IPS-NIHi11 (cell line): ENCODE data around the gene EPB42.
A peak's percentile ranks its signal among the peaks of the same experiment; 100 is the strongest.
"Not testable (repeated sequence)": the region's sequence is repeated elsewhere in the genome, so short reads cannot be mapped to it uniquely, and the experiment has no call there.

Experiments
- DNase-seq: peaks from one replicate; pipeline ENCODE4 v3.0.0; 2012; ENCODE audit warnings: mixed read lengths, low spot score

Gene EPB42

GRCh38 chr15:43212299-43212698, 8.5 kb downstream of the EPB42 start:
- DNase-seq: no peak

DNA sequence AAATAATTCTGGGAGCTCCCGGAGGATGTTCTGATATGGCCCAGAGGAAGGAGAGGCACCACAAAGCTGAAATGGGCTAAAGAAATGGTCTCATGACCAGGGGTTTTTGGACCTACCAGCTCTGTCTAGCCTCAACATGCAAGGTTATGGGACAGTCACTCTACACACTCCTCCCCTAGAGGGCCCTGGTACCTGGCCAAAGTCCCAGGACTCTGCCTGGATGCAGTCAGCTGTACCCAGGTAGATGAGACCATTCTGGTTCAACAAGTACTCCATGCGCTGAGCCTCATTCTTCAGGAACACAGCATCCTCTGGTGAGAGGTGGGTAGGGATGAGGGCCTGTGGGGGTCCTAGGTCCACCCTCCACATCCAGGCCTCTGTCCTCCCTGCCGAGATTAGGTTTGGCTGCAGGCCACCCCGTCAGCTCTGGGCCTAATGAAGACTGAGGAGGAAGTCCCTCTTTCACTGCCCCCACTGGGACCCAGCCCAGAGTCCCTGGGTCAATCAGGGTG, 9.5 kb downstream of the EPB42 start:
- DNase-seq: no peak

DNA sequence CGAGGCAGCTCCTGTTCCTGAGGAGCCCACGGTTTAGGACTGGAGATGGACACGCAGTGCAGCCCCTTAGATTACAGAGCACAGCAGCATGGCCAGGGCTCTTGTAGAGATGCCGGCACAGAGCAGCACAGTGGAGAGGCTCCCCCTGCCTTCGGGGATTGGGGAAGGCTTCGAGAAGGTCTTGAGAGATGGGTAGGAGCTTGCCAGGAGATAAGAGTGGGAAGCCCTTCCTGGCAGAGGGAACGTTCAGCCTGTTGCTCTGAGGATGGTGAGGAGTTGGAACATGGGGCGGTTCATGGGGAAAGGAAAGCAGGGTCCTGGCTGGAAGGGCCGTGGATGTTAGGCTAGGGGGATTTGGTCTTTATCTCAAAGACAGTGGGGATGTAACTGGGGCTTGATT, 10.0 kb downstream of the EPB42 start:
- no peak for DNase-seq

GRCh38 chr15:43210172-43210745, 10.6 kb downstream of the EPB42 start:
- DNase-seq: no peak

DNA sequence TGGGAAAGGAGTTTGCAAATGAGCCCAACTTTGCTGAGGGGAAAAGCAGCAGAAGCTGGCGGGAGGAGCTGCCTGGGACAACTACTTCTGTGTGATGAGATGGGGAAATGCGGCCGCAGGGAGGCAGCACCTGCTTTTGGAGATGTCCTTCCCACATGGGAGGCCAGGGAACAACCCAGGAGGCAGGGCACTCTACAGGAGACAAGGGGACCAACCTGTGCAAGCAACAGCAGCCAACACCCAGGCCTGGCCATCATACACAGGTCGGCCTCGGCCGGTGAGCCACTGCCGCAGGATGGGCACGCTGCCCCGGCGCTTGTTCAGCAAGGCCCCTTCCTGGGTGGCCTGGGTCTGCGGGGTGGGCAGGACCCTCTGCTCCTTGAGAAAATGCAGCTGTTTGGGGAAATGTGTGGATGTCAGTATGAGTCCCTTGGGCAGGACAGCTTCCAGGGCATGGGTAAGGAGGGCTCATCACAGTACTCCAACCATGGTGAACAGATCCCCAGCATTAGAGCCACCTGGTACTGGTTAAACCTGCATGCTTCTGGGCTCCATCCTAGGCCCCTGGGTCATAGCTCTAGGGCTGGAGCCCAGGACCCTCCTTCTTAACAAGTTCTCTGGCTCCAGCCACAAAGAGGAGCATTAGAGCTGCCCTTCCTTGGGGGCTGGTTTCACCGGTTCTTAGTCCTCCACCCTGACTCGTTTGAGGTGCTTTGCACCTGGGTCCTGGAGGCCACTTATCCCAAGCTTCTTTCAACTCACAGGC, 11.6 kb downstream of the EPB42 start:
- peak; percentile 77 for DNase-seq

- no peak for DNase-seq
Measured at GRCh38 chr15:43208052-43209002, 12.5 kb downstream of the EPB42 start.

DNA sequence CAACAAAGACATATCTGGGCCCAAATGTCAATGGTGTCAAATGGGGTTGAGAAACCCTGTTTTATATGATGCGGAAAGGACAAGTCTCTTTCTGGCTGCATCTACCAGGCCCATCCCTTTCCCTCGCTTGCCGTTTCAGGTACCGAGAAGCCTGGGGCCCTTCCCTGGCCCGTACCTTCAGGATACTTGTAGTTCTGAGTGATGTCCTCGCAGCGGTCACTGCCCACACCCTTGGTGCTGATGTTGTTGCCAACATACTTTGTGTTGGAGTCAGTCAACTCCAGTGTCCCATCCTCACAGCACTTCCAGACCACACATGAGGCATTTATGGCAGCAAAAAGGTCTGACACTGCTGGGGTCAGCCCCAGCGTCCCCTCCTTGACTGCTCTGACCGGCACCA, 13.8 kb downstream of the EPB42 start:
- DNase-seq: no peak

GRCh38 chr15:43206054-43206453, 14.8 kb downstream of the EPB42 start:
- DNase-seq: no peak

DNA sequence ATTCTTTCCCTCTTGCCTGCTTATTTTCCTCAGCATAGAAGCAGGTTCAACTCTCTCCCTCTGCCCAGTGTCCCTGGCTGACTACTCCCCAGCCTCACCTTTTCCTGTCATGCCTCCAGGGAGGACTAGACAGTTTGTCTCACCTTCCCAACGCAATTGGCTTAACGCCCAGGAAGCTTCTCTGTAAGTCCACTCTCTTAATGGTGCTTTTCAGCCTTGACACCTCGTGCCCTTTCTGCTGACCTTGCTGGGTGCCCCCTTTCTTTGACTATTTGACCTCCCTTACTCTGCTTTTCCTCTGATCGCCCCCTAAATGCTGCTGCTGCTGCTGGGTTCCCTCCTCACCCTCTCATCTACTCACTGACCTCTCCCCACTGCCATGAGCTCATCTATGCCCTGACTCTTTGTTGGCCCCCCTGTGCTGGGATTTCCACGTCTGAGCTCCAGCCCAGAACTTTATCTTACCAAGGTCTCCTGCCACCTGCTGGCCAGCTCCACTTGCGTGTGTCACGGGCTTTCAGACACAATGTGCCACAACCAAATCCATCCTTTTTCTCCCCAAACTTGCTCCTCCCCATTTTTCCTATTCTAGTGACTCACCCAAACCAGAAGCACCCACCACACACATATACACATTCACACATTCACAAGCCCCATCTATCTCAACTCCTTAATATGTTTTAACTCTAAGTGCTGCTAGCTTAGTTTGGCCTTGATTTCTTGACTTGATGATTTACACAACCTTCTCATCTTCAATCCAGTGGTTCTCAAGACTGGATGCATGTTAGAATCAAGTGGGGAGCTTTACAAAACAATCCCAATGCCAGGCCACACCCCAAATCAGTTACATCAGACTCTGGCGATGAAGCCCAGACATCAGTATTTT, 16.6 kb downstream of the EPB42 start:
- DNase-seq: peak; percentile 76

DNA sequence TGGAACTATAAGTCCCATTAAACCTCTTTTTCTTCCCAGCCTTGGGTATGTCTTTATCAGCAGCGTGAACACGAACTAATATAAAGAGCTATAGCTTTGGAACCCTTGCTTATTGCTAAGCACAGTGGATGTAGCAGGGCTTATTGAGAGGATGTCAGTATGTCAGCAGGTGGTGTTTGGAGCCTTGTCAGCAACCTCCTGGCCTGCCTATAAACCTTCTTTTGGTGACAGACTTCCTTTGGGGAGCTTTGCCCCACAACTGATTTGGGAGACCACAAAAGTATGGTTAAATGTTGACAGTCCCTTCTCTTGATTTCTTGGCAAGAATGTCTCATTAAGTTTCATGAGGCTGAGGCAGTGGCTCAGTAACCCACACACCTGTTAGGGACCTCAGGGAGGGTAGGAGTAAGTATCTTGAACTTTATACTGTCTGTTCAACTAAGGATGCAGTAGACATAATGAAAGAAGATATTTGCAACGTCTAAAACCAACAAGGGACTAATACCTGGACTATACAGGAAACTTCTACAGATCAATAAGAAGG, 20.8 kb downstream of the EPB42 start:
- no peak for DNase-seq

GRCh38 chr15:43198992-43199391, 21.8 kb downstream of the EPB42 start:
- DNase-seq: no peak

DNA sequence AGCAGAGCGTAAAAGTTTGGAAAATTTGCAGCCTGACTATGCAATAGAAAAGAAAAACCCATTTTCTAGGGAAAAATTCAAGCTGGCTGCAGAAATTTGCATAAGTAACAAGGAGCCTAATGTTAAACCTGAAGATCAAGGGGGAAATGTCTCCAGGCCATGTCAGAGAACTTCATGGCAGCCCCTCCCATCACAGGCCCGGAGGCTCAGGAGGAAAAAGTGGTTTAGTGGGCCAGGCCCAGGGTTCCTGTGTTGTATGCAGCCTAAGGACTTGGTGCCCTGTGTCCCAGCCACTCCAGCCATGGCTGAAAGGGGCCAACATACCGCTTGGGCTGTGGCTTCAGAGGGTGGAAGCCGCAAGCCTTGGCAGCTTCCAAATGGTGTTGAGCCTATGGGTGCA, 22.3 kb downstream of the EPB42 start:
- not testable (repeated sequence) for DNase-seq

DNA sequence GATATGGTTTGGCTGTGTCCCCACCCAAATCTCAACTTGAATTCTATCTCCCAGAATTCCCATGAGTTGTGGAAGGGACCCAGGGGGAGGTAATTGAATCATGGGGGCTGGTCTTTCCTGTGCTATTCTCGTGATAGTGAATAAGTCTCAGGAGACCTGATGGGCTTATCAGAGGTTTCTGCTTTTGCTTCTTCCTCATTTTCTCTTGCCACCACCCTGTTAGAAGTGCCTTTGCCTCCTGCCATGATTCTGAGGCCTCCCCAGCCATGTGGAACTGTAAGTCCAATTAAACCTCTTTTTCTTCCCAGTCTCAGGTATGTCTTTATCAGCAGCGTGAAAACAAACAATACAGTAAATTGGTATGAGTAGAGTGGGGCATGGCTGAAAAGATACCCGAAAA, 23.0 kb downstream of the EPB42 start:
- DNase-seq: not testable (repeated sequence)

DNA sequence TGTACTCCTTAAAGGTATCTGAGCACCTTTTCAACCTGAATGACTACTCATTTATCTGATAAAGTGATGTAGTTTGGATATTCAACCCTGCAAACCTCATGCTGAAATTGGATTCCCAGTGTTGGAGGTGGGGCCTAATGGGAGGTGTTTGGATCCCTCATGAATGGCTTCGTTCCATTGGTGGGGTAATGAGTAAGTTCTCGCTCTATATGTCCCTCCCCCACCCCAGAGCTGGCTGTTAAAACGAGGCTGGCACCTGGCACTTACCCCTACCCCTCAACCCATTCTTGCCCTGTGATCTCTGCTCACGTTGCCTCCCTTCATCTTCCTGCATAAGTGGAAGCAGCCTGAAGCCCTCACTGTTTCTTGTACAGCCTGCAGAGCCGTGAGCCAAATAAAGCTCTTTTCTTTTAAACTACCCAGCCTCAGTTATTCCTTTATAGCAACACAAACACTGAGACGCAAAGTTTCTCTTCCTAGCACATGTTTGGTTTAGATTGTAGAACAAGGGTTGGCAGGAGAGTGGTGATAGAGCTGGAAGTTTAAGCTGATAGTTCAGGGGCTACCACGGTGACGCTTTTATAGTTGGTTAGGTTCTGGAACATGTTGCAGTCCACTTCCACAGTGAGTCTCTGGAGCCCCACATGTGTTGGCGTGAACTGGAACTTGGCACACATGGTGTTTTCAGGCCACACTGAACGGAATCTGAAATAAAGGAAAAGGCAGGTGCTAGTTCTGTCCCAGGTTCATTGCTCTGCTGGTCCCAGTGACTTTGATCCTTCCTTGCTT, 23.9 kb downstream of the EPB42 start:
- no peak for DNase-seq

DNA sequence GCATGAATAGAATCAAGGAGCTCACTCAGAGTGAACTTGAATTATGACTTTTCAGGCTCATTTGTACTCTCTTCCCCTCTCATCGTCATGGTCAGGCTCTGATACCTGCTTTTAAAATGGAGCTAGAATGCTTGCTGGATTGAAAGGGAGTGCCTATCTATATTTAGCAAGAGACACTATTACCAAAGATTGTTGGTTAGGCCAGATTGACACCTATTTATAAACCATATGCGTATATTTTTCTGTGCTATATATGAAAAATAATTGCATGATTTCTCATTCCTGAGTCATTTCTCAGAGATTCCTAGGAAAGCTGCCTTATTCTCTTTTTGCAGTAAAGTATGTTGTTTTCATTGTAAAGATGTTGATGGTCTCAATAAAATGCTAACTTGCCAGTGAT, 26.0 kb downstream of the EPB42 start:
- no peak for DNase-seq

DNA sequence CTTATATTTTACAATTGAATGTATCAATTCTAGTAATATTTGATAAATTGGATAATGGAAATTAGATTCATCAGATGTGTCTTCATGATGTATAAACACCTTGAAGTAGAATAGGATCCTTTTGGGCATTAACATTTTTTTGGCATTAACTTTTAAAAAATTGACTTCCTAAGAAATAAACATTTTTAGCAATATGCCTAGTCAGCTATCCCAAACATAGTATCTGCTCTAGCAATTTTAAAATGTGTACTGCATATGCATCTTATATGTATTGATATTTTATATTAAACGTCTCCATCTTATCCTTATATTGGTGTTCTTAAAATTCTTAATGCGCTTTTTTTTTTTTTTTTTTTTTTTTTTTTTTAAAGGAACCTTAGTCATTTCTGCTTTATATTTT, 27.1 kb downstream of the EPB42 start:
- DNase-seq: no peak

GRCh38 chr15:43190178-43190577, 30.6 kb downstream of the EPB42 start:
- no peak for DNase-seq

- no peak for DNase-seq
Measured at GRCh38 chr15:43189296-43189695, 31.5 kb downstream of the EPB42 start.

DNA sequence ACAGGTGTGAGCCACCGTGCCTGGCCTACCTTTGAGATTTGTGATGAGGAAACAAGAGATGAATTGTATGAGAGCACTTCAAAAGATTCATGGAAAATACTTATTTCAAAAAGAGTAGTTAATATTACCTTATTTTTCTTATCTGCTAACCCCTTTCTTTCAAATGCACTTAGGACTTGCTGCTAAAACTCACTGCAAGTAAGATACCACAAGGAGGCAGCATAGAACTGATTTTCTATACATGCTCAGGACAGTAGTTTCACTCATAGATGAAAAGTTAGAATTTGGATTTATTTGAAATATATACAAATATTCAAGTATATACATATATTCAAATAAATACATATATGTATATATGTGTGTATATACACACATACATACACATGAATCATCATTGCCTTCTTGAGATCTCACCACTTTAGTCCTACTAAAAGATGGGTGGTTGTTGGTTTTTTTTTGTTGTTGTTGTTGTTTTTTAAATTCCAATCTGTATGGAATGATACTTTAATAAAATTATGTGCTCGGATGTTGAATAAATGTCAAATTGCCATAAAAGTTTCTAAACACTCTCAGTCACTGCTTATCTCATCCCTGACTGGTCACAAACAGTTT, 33.2 kb downstream of the EPB42 start:
- DNase-seq: no peak

DNA sequence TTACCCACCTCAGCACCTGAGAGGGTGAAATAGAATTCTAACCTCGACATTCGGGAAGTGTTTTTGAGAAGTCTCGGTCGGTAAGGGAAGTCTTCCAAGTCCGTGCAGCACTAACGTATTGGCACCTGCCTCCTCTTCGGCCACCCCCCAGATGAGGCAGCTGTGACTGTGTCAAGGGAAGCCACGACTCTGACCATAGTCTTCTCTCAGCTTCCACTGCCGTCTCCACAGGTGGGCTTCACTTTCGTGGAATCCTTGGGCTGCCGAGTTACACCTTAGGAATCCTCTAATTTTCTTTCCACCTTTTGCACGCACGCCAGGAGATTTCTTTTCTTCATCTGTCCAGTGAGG, 34.8 kb downstream of the EPB42 start:
- DNase-seq: no peak
